ENCODE data around the gene MAD1L1. TPM values are rescaled to one million over a fixed set of nuclear protein-coding genes. Genes with fewer than 3 reads are reported as not detected.

MAD1L1 gene
- total and polyA plus RNA-seq, 2 of the 8 experiments (the other 6 are each of a cell fraction or from before 2014, with no cell fraction given), result 40.4 to 44.6 TPM

DNA sequence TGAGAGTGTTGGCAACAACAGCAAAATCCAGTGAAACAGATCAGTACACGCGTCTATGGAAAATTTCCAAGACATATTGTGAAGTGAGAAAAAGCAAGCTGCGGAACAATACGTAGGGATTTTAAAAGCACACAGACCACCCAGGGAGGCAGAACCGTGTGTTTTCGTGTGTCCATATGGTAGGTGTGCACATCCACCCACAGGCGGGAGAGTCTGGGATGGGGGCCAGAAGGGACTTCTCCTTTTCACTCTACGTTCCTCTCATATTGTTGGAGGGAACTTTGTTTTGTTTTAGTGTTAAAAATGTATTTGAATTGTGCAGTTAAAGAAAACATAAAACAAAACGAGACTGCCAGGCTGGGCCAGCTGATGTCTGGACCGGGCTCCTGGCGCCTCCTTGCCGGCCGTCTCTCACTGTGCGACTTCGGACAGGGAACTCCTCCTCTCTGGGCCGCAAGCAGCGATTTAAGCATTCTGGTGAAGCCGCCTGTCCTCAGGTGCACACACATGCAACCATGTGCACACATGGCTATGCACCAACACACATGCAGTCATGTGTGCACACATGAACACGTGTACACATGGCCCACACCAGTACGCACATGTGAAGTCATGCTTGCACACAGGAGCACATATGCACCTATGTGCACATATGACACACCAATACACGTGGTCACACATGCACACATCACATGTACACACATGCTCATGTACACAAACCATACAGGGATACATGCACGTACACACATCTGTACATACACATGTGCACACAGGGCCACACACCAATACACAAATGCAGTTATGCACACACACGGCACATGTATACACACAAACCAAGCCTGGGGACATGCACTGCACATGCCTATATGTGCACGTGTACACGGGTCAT, 421.5 kb downstream of the MAD1L1 start (continued):
- TF ChIP-seq TCF12 (IDR thresholded peaks at IDR 0.05; ENCODE audit: low read depth, low read length) (no peak), KDM5A (IDR thresholded peaks at IDR 0.05; ENCODE audit: low read length) (no peak), TBP (IDR thresholded peaks at IDR 0.05; ENCODE audit: low read depth, low read length) (no peak), KDM4A (IDR thresholded peaks at IDR 0.05; ENCODE audit: low read depth, low read length, severe bottlenecking) (no peak), JUN (IDR thresholded peaks at IDR 0.05; ENCODE audit: low read depth, low read length) (no peak), POLR2A (IDR thresholded peaks at IDR 0.05; ENCODE audit: control extremely low read depth in 1 of 2, low read depth in 2 of 2, low read length in 2 of 2) (no peak), JUND (IDR thresholded peaks at IDR 0.05; ENCODE audit: low read length) (no peak)
- TF ChIP-seq, protein P1, sequence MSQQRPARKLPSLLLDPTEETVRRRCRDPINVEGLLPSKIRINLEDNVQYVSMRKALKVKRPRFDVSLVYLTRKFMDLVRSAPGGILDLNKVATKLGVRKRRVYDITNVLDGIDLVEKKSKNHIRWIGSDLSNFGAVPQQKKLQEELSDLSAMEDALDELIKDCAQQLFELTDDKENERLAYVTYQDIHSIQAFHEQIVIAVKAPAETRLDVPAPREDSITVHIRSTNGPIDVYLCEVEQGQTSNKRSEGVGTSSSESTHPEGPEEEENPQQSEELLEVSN (IDR thresholded peaks at IDR 0.05), result no peak
